SU-DHL-6 (cell line): Measurements from ENCODE around the gene S100B.

Source experiments
- CTCF ChIP-seq: fragments of 200-600 bp; sonication (generic); IDR thresholded peaks from one replicate; pipeline ENCODE4 v1.5.1; 2017; ENCODE audit warnings: antibody characterized with exemption, mild to moderate bottlenecking, low read length, moderate library complexity; ENCODE audit not compliant: insufficient read depth, poor library complexity, severe bottlenecking
- EZH2phosphoT487 ChIP-seq: fragments of 200-600 bp; sonication (generic), shearing (Covaris generic); conservative IDR thresholded peaks from 2 replicates; pipeline ENCODE4 v1.6.1; 2018; ENCODE audit warnings: mild to moderate bottlenecking, antibody characterized with exemption, low read length, moderate library complexity, mixed read lengths

DNA sequence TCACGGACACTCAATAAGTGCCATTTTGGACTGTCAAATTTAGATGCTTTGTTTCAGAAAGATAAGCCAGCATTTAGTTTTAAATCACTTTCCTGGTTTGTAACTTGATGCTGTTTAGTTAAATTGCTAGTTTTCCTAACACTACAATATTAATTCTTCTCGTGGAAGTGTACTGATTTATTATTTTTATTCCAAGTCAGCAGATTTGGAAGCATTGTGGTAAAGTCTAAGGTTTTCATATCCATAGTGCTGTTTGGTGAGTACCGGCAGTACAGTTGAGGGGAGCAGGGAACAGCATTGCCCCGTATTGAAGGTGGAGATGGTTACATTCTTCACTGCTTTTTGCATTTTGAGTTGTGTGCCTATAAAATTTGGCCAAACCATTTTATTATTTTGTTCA lies 36.3 kb downstream of the S100B start:
- no peak for TF ChIP-seq CTCF
- TF ChIP-seq EZH2phosphoT487 = no peak
